RWPE1 (cell line): Measurements from ENCODE around the gene KLRF1.
A peak's percentile ranks its signal among the peaks of the same experiment; 100 is the strongest.

ENCODE experiments used
- CTCF ChIA-PET: fragments of 350-600 bp; sonication (Branson Sonifier 250); formaldehyde crosslinking; extraction: SDS; loops from one replicate; lab custom pipeline; 2021; lab: Yijun Ruan, JAX
- POLR2A ChIA-PET: fragments of 400-600 bp; formaldehyde crosslinking; extraction: SDS; loops from one replicate; lab custom pipeline; 2020; ENCODE audit warnings: antibody characterized with exemption; ENCODE audit not compliant: low non-redundant PET; lab: Yijun Ruan, JAX
- DNase-seq: peaks from one replicate; pipeline ENCODE4 v3.0.0; 2012; ENCODE audit warnings: low spot score
- H3K27ac ChIP-seq: fragments of 450-650 bp; 2 replicates; pipeline ENCODE4 v1.5.1; 2017
- CTCF ChIP-seq: fragments of 450-650 bp; conservative IDR thresholded peaks from 2 replicates; pipeline ENCODE4 v1.5.1; 2017; ENCODE audit warnings: low read depth, mild to moderate bottlenecking

Gene KLRF1

DNA sequence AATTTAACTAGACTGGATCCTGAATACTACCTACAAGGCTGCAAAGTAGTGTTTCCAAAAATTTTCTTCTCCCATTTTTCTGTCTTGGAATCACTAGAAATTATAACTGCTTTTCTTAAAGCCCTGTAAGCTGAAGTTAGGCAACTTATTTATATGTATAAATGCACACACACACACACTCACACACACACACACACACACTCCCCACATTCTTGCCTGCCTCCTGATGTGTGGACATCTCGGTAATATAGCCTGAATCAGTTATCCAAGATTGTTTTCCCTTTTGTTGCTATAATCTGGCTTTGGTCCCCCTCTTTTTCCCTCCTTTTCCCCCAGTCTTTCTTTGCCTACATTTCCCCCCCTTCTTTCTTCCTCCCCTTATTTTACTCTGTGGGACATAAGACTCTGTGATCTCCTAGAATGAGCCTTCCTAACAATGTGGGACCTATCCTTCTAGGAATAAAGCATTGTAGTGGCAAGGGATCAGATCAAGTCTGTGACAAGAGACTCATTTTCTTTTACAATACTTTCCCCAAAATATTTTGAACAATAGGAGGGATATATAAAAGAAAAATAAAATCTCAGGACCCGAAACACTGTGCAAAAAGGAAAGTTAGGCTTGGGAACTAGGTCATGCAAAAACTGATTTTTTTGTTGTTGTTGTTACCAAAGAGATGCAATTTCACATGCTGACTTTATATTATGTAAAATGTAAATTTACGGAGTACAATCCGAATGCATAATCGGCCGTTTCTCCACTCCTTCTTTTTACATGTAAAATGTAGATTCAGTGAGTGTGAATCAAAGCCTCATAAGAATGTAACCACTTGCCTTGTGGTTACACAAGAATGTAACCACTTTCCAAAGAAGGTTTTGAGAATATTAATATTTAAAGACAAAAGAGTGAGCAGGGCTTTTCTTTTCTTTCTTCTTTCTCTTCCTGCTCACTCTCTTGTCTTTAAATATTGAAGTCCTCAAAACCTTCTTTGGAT, 40.3 kb upstream of the KLRF1 start:
- POLR2A ChIA-PET: no interaction called here
- DNase-seq: no peak
- CTCF ChIA-PET: no interaction called here
- TF ChIP-seq CTCF: no peak
- no peak overlapping the region for H3K27ac ChIP-seq

GRCh38 chr12:9792185-9792900, 34.9 kb upstream of the KLRF1 start:
- ChIA-PET CTCF (interaction anchor here (1.0 kb wide), 1 partner anchor 41 kb away, joined by 5 read pairs; no protein-coding TSS in a partner anchor), POLR2A (no interaction called here)
- DNase-seq: no peak
- H3K27ac ChIP-seq: no peak overlapping the region
- no peak for TF ChIP-seq CTCF

GRCh38 chr12:9792961-9793617, 34.2 kb upstream of the KLRF1 start:
- TF ChIP-seq CTCF: no peak
- POLR2A ChIA-PET: no interaction called here
- no peak overlapping the region for H3K27ac ChIP-seq
- CTCF ChIA-PET: interaction anchor here (1.0 kb wide), 1 partner anchor 42 kb away, joined by 5 read pairs; no protein-coding TSS in a partner anchor
- DNase-seq: peak; percentile 14

DNA sequence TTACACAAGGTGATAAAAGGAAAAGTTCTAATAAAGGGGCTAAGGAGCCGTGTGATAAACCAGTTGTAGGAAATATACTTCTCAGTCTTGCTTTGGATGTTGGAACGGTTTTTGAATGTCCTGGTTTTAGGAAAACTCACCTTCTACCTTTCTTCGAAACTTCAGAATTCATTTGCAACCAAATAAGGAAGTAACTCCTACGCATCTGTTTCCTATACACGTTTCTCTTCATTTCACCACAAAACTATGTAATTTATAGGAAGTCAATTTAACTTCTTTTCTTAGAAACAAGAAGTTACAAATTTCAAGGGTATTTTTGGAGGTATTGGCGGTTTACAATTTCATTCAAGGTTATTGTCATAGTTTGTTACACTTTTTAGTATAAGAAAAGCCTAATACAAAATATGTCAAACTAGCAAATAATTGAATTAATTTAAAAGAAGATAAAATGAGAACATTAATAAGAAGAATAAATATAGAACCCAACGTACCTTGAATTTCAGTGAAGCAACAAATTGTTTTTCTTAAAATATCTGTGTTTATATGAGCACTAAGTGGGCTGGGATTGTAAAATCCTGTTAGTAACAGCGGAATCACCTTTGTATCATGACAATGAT, 33.4 kb upstream of the KLRF1 start:
- H3K27ac ChIP-seq: no peak overlapping the region
- ChIA-PET POLR2A (no interaction called here), CTCF (interaction anchor here (0.6 kb wide), 1 partner anchor 43 kb away, joined by 7 read pairs; no protein-coding TSS in a partner anchor)
- no peak for TF ChIP-seq CTCF
- no peak for DNase-seq

DNA sequence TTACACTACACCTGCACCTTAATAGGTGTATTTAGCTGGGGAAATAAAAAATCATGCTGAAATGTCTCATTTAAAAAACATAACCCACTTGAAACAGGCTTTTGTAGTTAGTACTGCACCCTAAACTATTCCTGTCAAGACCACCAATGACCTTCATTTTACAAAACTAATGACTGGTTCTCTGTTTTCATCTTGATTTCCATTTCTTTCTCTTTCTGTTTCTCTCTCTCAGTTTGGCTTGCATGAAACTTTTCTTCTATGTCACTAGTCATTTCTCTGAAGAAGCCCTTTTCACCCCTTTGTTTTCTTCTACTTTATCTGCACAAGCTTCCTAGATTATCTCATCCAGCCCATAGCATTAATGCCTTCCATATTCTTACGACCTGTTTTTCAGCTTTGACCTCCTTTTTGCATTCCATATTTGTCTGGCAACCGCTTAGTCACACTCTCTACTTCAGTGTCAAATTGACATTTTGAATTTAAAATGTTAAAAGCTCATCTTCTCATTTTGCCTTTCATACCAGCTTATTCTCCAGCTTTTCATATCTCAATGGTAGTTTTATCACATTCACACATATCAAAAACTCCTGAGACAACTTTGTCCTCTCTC, 32.7 kb upstream of the KLRF1 start:
- no peak overlapping the region for H3K27ac ChIP-seq
- CTCF ChIA-PET: interaction anchor here (0.6 to 0.7 kb wide), 3 partner anchors 44 to 626 kb away, joined by 3 to 7 read pairs (median 3); no protein-coding TSS in a partner anchor
- DNase-seq: no peak
- POLR2A ChIA-PET: no interaction called here
- TF ChIP-seq CTCF: no peak
